Body of pancreas (tissue), 4 donors: Measurements from ENCODE around the gene F8. TPM values are rescaled to one million over a fixed set of nuclear protein-coding genes. Genes with fewer than 3 reads are reported as not detected.
"Not testable (repeated sequence)": the region's sequence is repeated elsewhere in the genome, so short reads cannot be mapped to it uniquely, and the experiment has no call there.

Source experiments
- ATAC-seq: fragments of 150-250 bp; one replicate; pipeline ENCODE4 v1.9.1; 2016
- DNase-seq, 4 donors: peaks; one replicate each; pipeline ENCODE4 v3.0.0-alpha.2; 2019
- H3K27ac ChIP-seq, 4 donors: fragments of 200-600 bp; sonication (generic); 1 replicate in 3 of 4; 2 replicates in 1 of 4; pipeline versions ENCODE4 v1.5.1 to v1.6.1; 2016 to 2019; ENCODE audit warnings: mild to moderate bottlenecking in 1 of 4, mixed read lengths in 1 of 4, moderate library complexity in 1 of 4
- H3K27me3 ChIP-seq, 2 donors: fragments of 200-600 bp; sonication (generic); one replicate each; pipeline ENCODE4 v1.6.0; 2016; ENCODE audit warnings: mild to moderate bottlenecking in 1 of 2
- H3K36me3 ChIP-seq, 2 donors: fragments of 200-600 bp; sonication (generic); replicated peaks in 1 of 2; 2 replicates each; pipeline ENCODE4 v1.5.1; 2016; ENCODE audit warnings: low read depth in 2 of 2; ENCODE audit not compliant: insufficient read depth in 1 of 2
- H3K4me1 ChIP-seq: fragments of 200-600 bp; sonication (generic); one replicate; pipeline ENCODE4 v1.6.0; 2016
- H3K4me3 ChIP-seq, 2 donors: fragments of 200-600 bp; sonication (generic); 1 replicate in 1 of 2; 2 replicates in 1 of 2; pipeline ENCODE4 v1.5.1; 2016 to 2019
- H3K9me3 ChIP-seq, 3 donors: fragments of 200-600 bp; sonication (generic); 1 replicate in 2 of 3; 2 replicates in 1 of 3; pipeline ENCODE4 v1.5.1; 2016
- POLR2A ChIP-seq, 3 donors: fragments of 450-650 bp; IDR thresholded peaks; one replicate each; pipeline ENCODE4 v1.6.1; 2016; ENCODE audit warnings: antibody characterized with exemption in 3 of 3, mild to moderate bottlenecking in 2 of 3
- WGBS, 2 donors: methylation state at CpG; one replicate each; pipeline ENCODE4 v1.1.5; 2017; 5-methylcytosine and 5-hydroxymethylcytosine counted together
- intact Hi-C: fragments of 100-400 bp; cut with DNase I; formaldehyde crosslinking; loops from one replicate; pipeline ENCODE4 v1.15.1; 2023
- total RNA-seq, 2 donors: library from RNA; depleted of rRNA; stranded (reverse); fragments of >200 nt; gene quantifications; one replicate each; pipeline ENCODE4 v1.1.0, GENCODE V29; 2016
- TF ChIP-seq, protein P1 (sequence below), 7 experiments: fragments of 450-650 bp in 4 of 7; fragments of 200-600 bp in 3 of 7; sonication (generic) in 3 of 7; IDR thresholded peaks; one replicate each; pipeline ENCODE4 v1.5.1; 2016 to 2019; ENCODE audit warnings: antibody characterized with exemption in 7 of 7

F8 gene
- total RNA-seq, 2 donors from 2014 or later = 5.7 to 9.2 TPM

GRCh38 chrX:154980330-154981115 lies 42.0 kb downstream of the F8 start:
- no peak for TF ChIP-seq POLR2A (IDR thresholded peaks at IDR 0.05)
- TF ChIP-seq, protein P1, sequence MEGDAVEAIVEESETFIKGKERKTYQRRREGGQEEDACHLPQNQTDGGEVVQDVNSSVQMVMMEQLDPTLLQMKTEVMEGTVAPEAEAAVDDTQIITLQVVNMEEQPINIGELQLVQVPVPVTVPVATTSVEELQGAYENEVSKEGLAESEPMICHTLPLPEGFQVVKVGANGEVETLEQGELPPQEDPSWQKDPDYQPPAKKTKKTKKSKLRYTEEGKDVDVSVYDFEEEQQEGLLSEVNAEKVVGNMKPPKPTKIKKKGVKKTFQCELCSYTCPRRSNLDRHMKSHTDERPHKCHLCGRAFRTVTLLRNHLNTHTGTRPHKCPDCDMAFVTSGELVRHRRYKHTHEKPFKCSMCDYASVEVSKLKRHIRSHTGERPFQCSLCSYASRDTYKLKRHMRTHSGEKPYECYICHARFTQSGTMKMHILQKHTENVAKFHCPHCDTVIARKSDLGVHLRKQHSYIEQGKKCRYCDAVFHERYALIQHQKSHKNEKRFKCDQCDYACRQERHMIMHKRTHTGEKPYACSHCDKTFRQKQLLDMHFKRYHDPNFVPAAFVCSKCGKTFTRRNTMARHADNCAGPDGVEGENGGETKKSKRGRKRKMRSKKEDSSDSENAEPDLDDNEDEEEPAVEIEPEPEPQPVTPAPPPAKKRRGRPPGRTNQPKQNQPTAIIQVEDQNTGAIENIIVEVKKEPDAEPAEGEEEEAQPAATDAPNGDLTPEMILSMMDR (IDR thresholded peaks at IDR 0.05) = peak; percentile 47 to 90 (median 82)
- intact Hi-C loops = loop anchor here (10.0 kb wide), 1 partner anchor 74 kb away; no protein-coding TSS in a partner anchor
- no peaks in the 10 kb centered on the region for H3K9me3 ChIP-seq
- H3K27ac ChIP-seq = peak overlapping the region in 3 of 4 donors; percentile 14 to 17 (median 15)
- H3K36me3 ChIP-seq = no peaks in the 10 kb centered on the region
- H3K27me3 ChIP-seq = no peaks in the 10 kb centered on the region
- ATAC-seq (peak; percentile 91), DNase-seq (peak; percentile 82 to 88 (median 84))
- 8% methylated on average over 3 to 11 of the region's 11 CpGs for WGBS, 2 donors
- peaks cover 4% of the 10 kb centered on the region for H3K4me1 ChIP-seq
- H3K4me3 ChIP-seq = no peak overlapping the region

- no peak overlapping the region for H3K4me3 ChIP-seq
- WGBS, 2 donors = 61 to 89% methylated on average over 4 of the region's 4 CpGs
- ATAC-seq (no peak), DNase-seq (no peak)
- TF ChIP-seq, protein P1 (IDR thresholded peaks at IDR 0.05) = no peak
- TF ChIP-seq POLR2A (IDR thresholded peaks at IDR 0.05) = no peak
- no peaks in the 10 kb centered on the region for H3K27me3 ChIP-seq
- peaks cover 4% of the 10 kb centered on the region for H3K4me1 ChIP-seq
- no peaks in the 10 kb centered on the region for H3K36me3 ChIP-seq
- H3K27ac ChIP-seq = no peak overlapping the region
- H3K9me3 ChIP-seq = no peaks in the 10 kb centered on the region
- intact Hi-C loops = loop anchor here (10.0 kb wide), 1 partner anchor 75 kb away; no protein-coding TSS in a partner anchor
Observed at GRCh38 chrX:154979629-154980028, 42.9 kb downstream of the F8 start.

DNA sequence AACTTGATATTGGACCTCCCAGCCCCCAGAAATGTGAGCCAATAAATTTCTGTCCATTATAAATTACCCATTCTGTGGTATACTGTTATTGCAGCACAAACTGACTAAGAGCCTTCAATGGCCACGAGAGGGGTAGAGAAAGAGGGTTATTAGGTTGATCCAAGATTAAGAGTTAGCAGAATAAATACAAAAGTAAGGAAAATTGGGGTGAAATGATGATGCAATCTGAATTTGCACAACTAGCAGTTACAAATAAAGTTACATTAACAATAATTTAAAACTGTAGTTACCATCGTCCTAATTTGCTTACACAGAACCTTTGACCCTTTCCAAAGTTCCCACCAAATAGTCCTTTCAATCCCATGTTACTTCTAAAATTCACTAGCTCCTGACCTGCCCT lies 54.2 kb downstream of the F8 start:
- DNase-seq = no peak

DNA sequence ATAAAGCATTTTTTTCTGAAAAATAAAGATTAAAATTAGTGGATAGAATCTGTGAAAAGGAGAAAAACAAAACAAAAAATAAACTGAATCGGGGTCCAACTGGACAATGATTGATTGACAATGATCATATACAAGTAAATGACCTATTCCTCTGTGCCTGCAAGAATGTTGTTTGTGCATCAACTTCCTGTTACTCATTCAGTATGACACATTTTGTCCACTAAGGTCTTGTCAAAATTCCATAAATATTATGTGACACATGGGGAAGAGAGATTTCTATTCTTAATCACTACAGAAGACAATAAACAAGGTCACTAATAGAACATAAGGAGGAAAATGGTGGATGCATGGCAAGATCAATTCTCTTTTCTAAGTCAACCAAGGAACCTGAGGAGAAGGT lies 54.9 kb downstream of the F8 start:
- no peaks in the 10 kb centered on the region for H3K36me3 ChIP-seq
- 64 to 79% methylated on average over 1 of the region's 1 CpG for WGBS, 2 donors
- no peak overlapping the region for H3K4me3 ChIP-seq
- ATAC-seq = no peak
- intact Hi-C loops = no loop called here
- H3K27ac ChIP-seq = no peak overlapping the region
- H3K27me3 ChIP-seq = no peaks in the 10 kb centered on the region
- H3K4me1 ChIP-seq = no peaks in the 10 kb centered on the region
- TF ChIP-seq POLR2A (IDR thresholded peaks at IDR 0.05) = no peak
- TF ChIP-seq, protein P1 (IDR thresholded peaks at IDR 0.05) = no peak
- no peaks in the 10 kb centered on the region for H3K9me3 ChIP-seq
- DNase-seq = no peak

More for the DNA sequence above, 54.2 kb downstream of the F8 start:
- Histone ChIP-seq H3K4me3 (no peak overlapping the region), H3K27me3 (no peaks in the 10 kb centered on the region), H3K27ac (no peak overlapping the region), H3K9me3 (no peaks in the 10 kb centered on the region), H3K36me3 (no peaks in the 10 kb centered on the region), H3K4me1 (no peaks in the 10 kb centered on the region)
- TF ChIP-seq POLR2A (IDR thresholded peaks at IDR 0.05) = no peak
- TF ChIP-seq, protein P1 (IDR thresholded peaks at IDR 0.05) = no peak
- 53 to 72% methylated on average over 2 of the region's 2 CpGs for WGBS, 2 donors
- intact Hi-C loops = no loop called here
- no peak for ATAC-seq

DNA sequence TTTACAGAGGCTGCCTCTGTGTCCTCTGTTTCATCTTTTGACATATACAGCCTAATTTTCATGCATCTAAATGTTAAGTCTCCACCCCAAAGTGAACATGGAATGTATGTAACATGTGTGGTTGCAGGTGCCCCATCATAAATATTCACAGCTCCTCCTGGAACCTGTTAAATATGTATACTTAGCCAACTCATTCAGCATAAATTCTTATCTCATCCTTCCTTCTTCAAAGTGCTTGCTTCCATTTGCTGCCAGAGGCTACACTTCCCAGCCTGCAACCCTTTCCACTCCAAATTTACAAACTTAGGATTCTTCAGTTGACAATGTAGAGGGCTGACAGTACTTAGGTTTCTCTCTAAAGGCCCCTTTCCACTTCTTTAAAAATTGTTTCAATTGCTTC lies 60.6 kb downstream of the F8 start:
- no peaks in the 10 kb centered on the region for H3K27me3 ChIP-seq
- intact Hi-C loops = no loop called here
- H3K4me3 ChIP-seq = no peak overlapping the region
- no peaks in the 10 kb centered on the region for H3K4me1 ChIP-seq
- no peak for ATAC-seq
- H3K9me3 ChIP-seq = no peaks in the 10 kb centered on the region
- no peak for TF ChIP-seq POLR2A (IDR thresholded peaks at IDR 0.05)
- TF ChIP-seq, protein P1 (IDR thresholded peaks at IDR 0.05) = no peak
- DNase-seq = no peak
- H3K36me3 ChIP-seq = no peaks in the 10 kb centered on the region
- no peak overlapping the region for H3K27ac ChIP-seq

- not testable (repeated sequence) for H3K4me1 ChIP-seq
Observed at GRCh38 chrX:154955799-154956198, 66.7 kb downstream of the F8 start.

DNA sequence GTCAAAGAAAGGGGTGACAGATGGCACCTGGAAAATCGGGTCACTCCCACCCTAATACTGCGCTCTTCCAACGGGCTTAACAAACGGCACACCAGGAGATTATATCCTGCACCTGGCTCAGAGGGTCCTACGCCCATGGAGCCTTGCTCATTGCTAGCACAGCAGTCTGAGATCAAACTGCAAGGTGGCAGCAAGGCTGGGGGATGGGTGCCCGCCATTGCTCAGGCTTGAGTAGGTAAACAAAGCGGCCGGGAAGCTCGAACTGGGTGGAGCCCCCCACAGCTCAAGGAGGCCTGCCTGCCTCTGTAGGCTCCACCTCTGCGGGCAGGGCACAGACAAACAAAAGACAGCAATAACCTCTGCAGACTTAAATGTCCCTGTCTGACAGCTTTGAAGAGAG lies 83.3 kb downstream of the F8 start:
- H3K27me3 ChIP-seq, H3K36me3 ChIP-seq, H3K4me3 ChIP-seq, ATAC-seq, H3K9me3 ChIP-seq, intact Hi-C loops, DNase-seq, H3K27ac ChIP-seq, H3K4me1 ChIP-seq: not testable (repeated sequence)
- 94% methylated on average over 5 of the region's 10 CpGs; no CpG with 5 or more reads in 1 of the 2 donors for WGBS, 2 donors

More at GRCh38 chrX:154955799-154956198, 66.7 kb downstream of the F8 start:
- H3K4me3 ChIP-seq, H3K9me3 ChIP-seq, DNase-seq, H3K27ac ChIP-seq, ATAC-seq, H3K27me3 ChIP-seq, H3K36me3 ChIP-seq, intact Hi-C loops: not testable (repeated sequence)
- WGBS, 2 donors = 60 to 96% methylated on average over 2 to 3 of the region's 3 CpGs
